Vagina (tissue), 2 donors: ENCODE data around the gene KCNJ1.

Experiments used
- POLR2A ChIP-seq, 2 donors: fragments of 450-650 bp; IDR thresholded peaks; one replicate each; pipeline ENCODE4 v1.6.1; 2017; ENCODE audit warnings: antibody characterized with exemption in 2 of 2, mild to moderate bottlenecking in 2 of 2, moderate library complexity in 2 of 2
- POLR2AphosphoS5 ChIP-seq, 2 donors: sonication (generic); formaldehyde crosslinking; IDR thresholded peaks; one replicate each; pipeline ENCODE4 v1.9.0; 2017; ENCODE audit warnings: antibody characterized with exemption in 2 of 2, mild to moderate bottlenecking in 2 of 2, low read depth in 1 of 2; ENCODE audit not compliant: insufficient read depth in 1 of 2
- TF ChIP-seq, protein P1 (sequence below), 3 experiments: fragments of 450-650 bp in 2 of 3; fragments of 200-600 bp in 1 of 3; sonication (generic) in 1 of 3; IDR thresholded peaks; one replicate each; pipeline ENCODE4 v1.5.1; 2017 to 2019; ENCODE audit warnings: antibody characterized with exemption in 3 of 3, mild to moderate bottlenecking in 2 of 3, moderate library complexity in 2 of 3

DNA sequence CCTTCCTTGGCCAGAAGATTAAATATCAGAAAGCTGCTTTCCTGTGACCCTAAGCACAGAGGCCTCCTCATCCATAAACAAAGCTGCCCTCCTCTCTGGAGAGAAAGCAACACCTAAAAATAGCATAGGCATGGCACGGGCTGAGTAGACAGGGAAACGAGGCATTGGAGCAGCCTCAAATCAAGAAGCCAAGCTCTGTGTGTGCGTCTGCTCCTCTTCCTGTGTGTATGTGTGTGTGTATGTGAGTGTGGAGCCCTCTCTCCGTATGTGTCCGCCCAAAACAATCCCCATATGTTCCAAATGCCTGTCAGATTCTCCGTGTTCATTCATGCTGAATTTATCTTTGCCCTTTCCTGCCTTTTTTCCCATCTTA, 48.0 kb upstream of the KCNJ1 start:
- TF ChIP-seq, protein P1, sequence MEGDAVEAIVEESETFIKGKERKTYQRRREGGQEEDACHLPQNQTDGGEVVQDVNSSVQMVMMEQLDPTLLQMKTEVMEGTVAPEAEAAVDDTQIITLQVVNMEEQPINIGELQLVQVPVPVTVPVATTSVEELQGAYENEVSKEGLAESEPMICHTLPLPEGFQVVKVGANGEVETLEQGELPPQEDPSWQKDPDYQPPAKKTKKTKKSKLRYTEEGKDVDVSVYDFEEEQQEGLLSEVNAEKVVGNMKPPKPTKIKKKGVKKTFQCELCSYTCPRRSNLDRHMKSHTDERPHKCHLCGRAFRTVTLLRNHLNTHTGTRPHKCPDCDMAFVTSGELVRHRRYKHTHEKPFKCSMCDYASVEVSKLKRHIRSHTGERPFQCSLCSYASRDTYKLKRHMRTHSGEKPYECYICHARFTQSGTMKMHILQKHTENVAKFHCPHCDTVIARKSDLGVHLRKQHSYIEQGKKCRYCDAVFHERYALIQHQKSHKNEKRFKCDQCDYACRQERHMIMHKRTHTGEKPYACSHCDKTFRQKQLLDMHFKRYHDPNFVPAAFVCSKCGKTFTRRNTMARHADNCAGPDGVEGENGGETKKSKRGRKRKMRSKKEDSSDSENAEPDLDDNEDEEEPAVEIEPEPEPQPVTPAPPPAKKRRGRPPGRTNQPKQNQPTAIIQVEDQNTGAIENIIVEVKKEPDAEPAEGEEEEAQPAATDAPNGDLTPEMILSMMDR (IDR thresholded peaks at IDR 0.05): no peak
- no peak for TF ChIP-seq POLR2AphosphoS5 (IDR thresholded peaks at IDR 0.05; ENCODE audit: insufficient read depth in 1 of 2, low read depth in 1 of 2)
- TF ChIP-seq POLR2A (IDR thresholded peaks at IDR 0.05): no peak
